Bronchial epithelial cell (primary cell): ENCODE measurements around the gene RAB17. TPM values are rescaled to one million over a fixed set of nuclear protein-coding genes. Genes with fewer than 3 reads are reported as not detected.

Experiments
- DNase-seq: peaks from one replicate; pipeline ENCODE4 v3.0.0-alpha.2; 2010; ENCODE audit warnings: low read depth
- FAIRE-seq: peaks from 2 replicates; lab custom pipeline; 2011; peaks lifted over from hg19 to GRCh38; lab: Jason Lieb, UNC
- H3K27me3 ChIP-seq: 2 replicates; pipeline ENCODE4 v1.5.1; 2011; ENCODE audit warnings: low read length; ENCODE audit not compliant: control insufficient read depth, insufficient read depth
- H3K36me3 ChIP-seq: 2 replicates; pipeline ENCODE4 v1.5.1; 2011; ENCODE audit warnings: low read length; ENCODE audit not compliant: control insufficient read depth, insufficient read depth
- H3K4me3 ChIP-seq: 2 replicates; pipeline ENCODE4 v1.5.1; 2011; ENCODE audit warnings: mild to moderate bottlenecking, low read depth, low read length, control low read depth
- CTCF ChIP-seq: IDR thresholded peaks from 2 replicates; pipeline ENCODE4 v1.5.1; 2011; ENCODE audit warnings: mild to moderate bottlenecking, moderate library complexity, low read length, control low read depth, inconsistent platforms; ENCODE audit not compliant: insufficient read depth, severe bottlenecking
- total RNA-seq: library from RNA; depleted of rRNA; stranded (reverse); fragments of >200 nt; gene quantifications from 2 replicates; pipeline ENCODE4 v1.2.1, GENCODE V29; 2014

The RAB17 gene
- total RNA-seq, 1 donor from 2014 or later = 2.4 TPM

GRCh38 chr2:237529452-237530402 is 60.8 kb downstream of the RAB17 start:
- Histone ChIP-seq H3K36me3 (peaks cover 1% of the 10 kb centered on the region), H3K27me3 (no peaks in the 10 kb centered on the region), H3K4me3 (no peak overlapping the region)
- FAIRE-seq (peak; percentile 28), DNase-seq (no peak)
- no peak for TF ChIP-seq CTCF

- H3K4me3 ChIP-seq = no peak overlapping the region
- TF ChIP-seq CTCF = no peak
- FAIRE-seq (no peak), DNase-seq (no peak)
- no peaks in the 10 kb centered on the region for H3K27me3 ChIP-seq
- peaks cover 1% of the 10 kb centered on the region for H3K36me3 ChIP-seq
Observed at GRCh38 chr2:237527766-237528165, 62.8 kb downstream of the RAB17 start.

GRCh38 chr2:237527233-237527632 is 63.3 kb downstream of the RAB17 start:
- no peak for TF ChIP-seq CTCF
- Histone ChIP-seq H3K27me3 (no peaks in the 10 kb centered on the region), H3K36me3 (peaks cover 1% of the 10 kb centered on the region), H3K4me3 (no peak overlapping the region)
- FAIRE-seq (no peak), DNase-seq (no peak)

- no peak for DNase-seq
- no peak for FAIRE-seq
- Histone ChIP-seq H3K27me3 (no peaks in the 10 kb centered on the region), H3K4me3 (no peak overlapping the region), H3K36me3 (peaks cover 1% of the 10 kb centered on the region)
- TF ChIP-seq CTCF = no peak
Observed at GRCh38 chr2:237525559-237526157, 64.9 kb downstream of the RAB17 start.

- no peak for FAIRE-seq
- Histone ChIP-seq H3K36me3 (peaks cover 1% of the 10 kb centered on the region), H3K4me3 (no peak overlapping the region), H3K27me3 (no peaks in the 10 kb centered on the region)
- no peak for DNase-seq
- no peak for TF ChIP-seq CTCF
Observed at GRCh38 chr2:237524631-237525030, 65.9 kb downstream of the RAB17 start.

Other genes starting within 250 kb of the RAB17 start
- gene COL6A3, start 176.6 kb downstream of the RAB17 start, total RNA-seq = 0.64 and 16.6 TPM in 2 replicates
- gene MLPH, start 103.5 kb downstream of the RAB17 start, total RNA-seq = 6.6 and 14.7 TPM in 2 replicates
- not detected in 2 replicates for gene PRLH, start 24.2 kb downstream of the RAB17 start, total RNA-seq
- 115 and 183 TPM in 2 replicates for gene LRRFIP1, start 36.9 kb upstream of the RAB17 start, total RNA-seq
- gene RBM44, start 208.0 kb upstream of the RAB17 start, total RNA-seq = 0.26 TPM in 2 replicates